Heart left ventricle (tissue), 13 donors: ENCODE results near the gene SLC7A5.
"Not testable (repeated sequence)": the region's sequence is repeated elsewhere in the genome, so short reads cannot be mapped to it uniquely, and the experiment has no call there.

ENCODE experiments used
- POLR2A ChIP-seq, 2 donors: fragments of 450-650 bp; IDR thresholded peaks; one replicate each; pipeline ENCODE4 v1.6.1; 2017; ENCODE audit warnings: antibody characterized with exemption in 2 of 2, mild to moderate bottlenecking in 2 of 2, moderate library complexity in 2 of 2
- TF ChIP-seq, protein P1 (sequence below), 12 donors: fragments of 200-600 bp; sonication (generic) in 4 of 12; IDR thresholded peaks; one replicate each; pipeline versions ENCODE4 v1.5.0 to v1.8.0; 2018 to 2022; ENCODE audit warnings: antibody characterized with exemption in 12 of 12, mild to moderate bottlenecking in 5 of 12
- donor health status: ischemic (EF 13 %, LVEDD 7.1; RV severe dilation, severe dysfunction).
- donor health status: DM: no; HTN: yes; CAD: no.
- donor health status: DM: no; HTN: no; CAD: no.
- donor health status: ischemic (EF 25% LVEDD 6.9; RV normal size, moderate dysfunction).
- donor health status: ischemic (EF 25% LVEDD 5.7; RV mildly dilated, moderate dysfunction).
- donor health status: ischemic (EF 35%, LVEDD 5.7; RV mildly dilated, moderate dysfunction).
- donor health status: nonischemic (EF 11% LVEDD 7.7; RV severe dilation, severe dysfunction).
- donor health status: DM: yes; HTN: yes; CAD: no.
- donor health status: PGD.
- donor health status: ischemic (EF 29% LVEDD 5.4; RV normal size, mild dysfunction).
- donor health status: nonischemic (EF 23%, LVEDD 6.1; RV moderate dilation, normal function).

DNA sequence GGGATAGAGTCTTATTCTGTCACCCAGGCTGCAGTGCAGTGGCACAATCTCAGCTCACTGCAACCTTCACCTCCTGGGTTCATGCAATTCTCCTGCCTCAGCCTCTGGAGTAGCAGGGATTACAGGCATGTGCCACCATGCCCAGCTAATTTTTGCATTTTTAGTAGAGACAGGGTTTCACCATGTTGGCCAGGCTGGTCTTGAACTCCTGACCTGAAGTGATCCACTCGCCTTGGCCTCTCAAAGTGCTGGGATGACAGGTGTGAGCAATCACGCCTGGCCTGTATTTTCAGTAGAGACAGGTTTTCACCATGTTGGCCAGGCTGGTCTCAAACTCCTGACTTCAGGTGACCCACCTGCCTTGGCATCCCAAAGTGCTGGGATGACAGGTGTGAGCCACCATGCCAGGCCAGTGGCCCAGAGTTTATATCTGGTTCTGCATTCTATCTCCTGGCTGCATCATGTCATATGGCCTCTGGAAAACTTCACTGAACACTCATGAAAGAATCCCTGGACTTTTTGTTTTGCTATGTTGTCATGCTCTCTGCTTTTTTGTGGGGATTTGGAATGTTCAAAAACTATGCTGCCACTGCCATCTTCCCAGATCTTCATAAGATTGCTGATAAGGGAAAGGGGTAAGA is 81.7 kb downstream of the SLC7A5 start:
- TF ChIP-seq, protein P1, sequence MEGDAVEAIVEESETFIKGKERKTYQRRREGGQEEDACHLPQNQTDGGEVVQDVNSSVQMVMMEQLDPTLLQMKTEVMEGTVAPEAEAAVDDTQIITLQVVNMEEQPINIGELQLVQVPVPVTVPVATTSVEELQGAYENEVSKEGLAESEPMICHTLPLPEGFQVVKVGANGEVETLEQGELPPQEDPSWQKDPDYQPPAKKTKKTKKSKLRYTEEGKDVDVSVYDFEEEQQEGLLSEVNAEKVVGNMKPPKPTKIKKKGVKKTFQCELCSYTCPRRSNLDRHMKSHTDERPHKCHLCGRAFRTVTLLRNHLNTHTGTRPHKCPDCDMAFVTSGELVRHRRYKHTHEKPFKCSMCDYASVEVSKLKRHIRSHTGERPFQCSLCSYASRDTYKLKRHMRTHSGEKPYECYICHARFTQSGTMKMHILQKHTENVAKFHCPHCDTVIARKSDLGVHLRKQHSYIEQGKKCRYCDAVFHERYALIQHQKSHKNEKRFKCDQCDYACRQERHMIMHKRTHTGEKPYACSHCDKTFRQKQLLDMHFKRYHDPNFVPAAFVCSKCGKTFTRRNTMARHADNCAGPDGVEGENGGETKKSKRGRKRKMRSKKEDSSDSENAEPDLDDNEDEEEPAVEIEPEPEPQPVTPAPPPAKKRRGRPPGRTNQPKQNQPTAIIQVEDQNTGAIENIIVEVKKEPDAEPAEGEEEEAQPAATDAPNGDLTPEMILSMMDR (IDR thresholded peaks at IDR 0.05) = not testable (repeated sequence)
- not testable (repeated sequence) for TF ChIP-seq POLR2A (IDR thresholded peaks at IDR 0.05)
